GM19372 (cell line): ENCODE measurements around the gene USP34.
"Not testable (repeated sequence)": the region's sequence is repeated elsewhere in the genome, so short reads cannot be mapped to it uniquely, and the experiment has no call there.

Experiments used
- ATAC-seq: cut with Tn5 transposase; IDR thresholded peaks from one replicate; pipeline ENCODE4 v1.9.1; 2021; ENCODE audit warnings: mild to moderate bottlenecking, low read depth, moderate library complexity; ENCODE audit not compliant: unreplicated experiment

USP34 gene

GRCh38 chr2:61218076-61218816 lies 252.6 kb downstream of the USP34 start:
- ATAC-seq = no peak

GRCh38 chr2:61214171-61214570 lies 256.7 kb downstream of the USP34 start:
- no peak for ATAC-seq

- ATAC-seq = no peak
Measured at GRCh38 chr2:61210332-61210981, 260.4 kb downstream of the USP34 start.

- ATAC-seq = no peak
Measured at GRCh38 chr2:61205132-61205531, 265.8 kb downstream of the USP34 start.

GRCh38 chr2:61196671-61197070 lies 274.2 kb downstream of the USP34 start:
- ATAC-seq = no peak

GRCh38 chr2:61194646-61195045 lies 276.2 kb downstream of the USP34 start:
- ATAC-seq = not testable (repeated sequence)

- ATAC-seq = no peak
Measured at GRCh38 chr2:61193670-61194561, 277.0 kb downstream of the USP34 start.

- no peak for ATAC-seq
Measured at GRCh38 chr2:61187085-61187484, 283.8 kb downstream of the USP34 start.

- ATAC-seq = no peak
Measured at GRCh38 chr2:61185231-61185728, 285.6 kb downstream of the USP34 start.

- ATAC-seq = no peak
Measured at GRCh38 chr2:61184263-61184662, 286.6 kb downstream of the USP34 start.

GRCh38 chr2:61183795-61184194 lies 287.1 kb downstream of the USP34 start:
- ATAC-seq = no peak

- ATAC-seq = no peak
Measured at GRCh38 chr2:61182059-61182383, 288.9 kb downstream of the USP34 start.

- no peak for ATAC-seq
Measured at GRCh38 chr2:61181382-61182058, 289.4 kb downstream of the USP34 start.

- no peak for ATAC-seq
Measured at GRCh38 chr2:61180686-61181085, 290.2 kb downstream of the USP34 start.

- ATAC-seq = no peak
Measured at GRCh38 chr2:61179701-61180639, 290.9 kb downstream of the USP34 start.

GRCh38 chr2:61178603-61179545 lies 292.0 kb downstream of the USP34 start:
- no peak for ATAC-seq

GRCh38 chr2:61177727-61178549 lies 292.9 kb downstream of the USP34 start:
- no peak for ATAC-seq
